ENCODE data around the gene PRR20G. TPM values are rescaled to one million over a fixed set of nuclear protein-coding genes. Genes with fewer than 3 reads are reported as not detected.

Gene PRR20G
- total RNA-seq, 2 donors from 2014 or later, result 5.1 TPM; not detected in 1

DNA sequence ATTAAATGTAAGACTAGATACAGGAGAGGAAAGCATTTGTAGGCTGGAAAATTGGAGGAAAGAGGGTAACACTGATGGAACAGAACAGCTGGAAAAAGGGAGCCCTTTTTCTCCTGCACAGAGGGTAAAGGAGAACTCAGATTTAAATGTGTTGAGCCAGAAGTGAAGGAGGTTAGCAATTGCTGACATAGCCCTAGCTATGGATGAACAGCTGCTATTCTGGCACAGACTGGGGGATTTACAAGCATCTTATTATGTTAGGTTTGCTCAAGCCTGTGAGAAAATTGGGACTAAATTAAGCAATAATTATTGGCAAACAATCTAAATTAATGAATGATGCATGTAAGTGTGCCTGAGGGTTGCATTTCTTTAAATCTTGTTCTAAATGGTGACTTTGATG is 40.6 kb upstream of the PRR20G start:
- Histone ChIP-seq H3K27ac (no peak overlapping the region), H3K36me3 (no peaks in the 10 kb centered on the region), H3K4me3 (no peak overlapping the region), H3K27me3 (replicated peaks; ENCODE audit: insufficient read depth) (no peaks in the 10 kb centered on the region), H3K9me3 (no peaks in the 10 kb centered on the region), H3K4me1 (replicated peaks) (no peaks in the 10 kb centered on the region)
- DNase-seq (ENCODE audit: low spot score), result no peak
- no peak for TF ChIP-seq POLR2A (IDR thresholded peaks at IDR 0.05)
- no peak for TF ChIP-seq POLR2AphosphoS5 (IDR thresholded peaks at IDR 0.05)
- TF ChIP-seq, protein P1, sequence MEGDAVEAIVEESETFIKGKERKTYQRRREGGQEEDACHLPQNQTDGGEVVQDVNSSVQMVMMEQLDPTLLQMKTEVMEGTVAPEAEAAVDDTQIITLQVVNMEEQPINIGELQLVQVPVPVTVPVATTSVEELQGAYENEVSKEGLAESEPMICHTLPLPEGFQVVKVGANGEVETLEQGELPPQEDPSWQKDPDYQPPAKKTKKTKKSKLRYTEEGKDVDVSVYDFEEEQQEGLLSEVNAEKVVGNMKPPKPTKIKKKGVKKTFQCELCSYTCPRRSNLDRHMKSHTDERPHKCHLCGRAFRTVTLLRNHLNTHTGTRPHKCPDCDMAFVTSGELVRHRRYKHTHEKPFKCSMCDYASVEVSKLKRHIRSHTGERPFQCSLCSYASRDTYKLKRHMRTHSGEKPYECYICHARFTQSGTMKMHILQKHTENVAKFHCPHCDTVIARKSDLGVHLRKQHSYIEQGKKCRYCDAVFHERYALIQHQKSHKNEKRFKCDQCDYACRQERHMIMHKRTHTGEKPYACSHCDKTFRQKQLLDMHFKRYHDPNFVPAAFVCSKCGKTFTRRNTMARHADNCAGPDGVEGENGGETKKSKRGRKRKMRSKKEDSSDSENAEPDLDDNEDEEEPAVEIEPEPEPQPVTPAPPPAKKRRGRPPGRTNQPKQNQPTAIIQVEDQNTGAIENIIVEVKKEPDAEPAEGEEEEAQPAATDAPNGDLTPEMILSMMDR (IDR thresholded peaks at IDR 0.05), result no peak
- intact Hi-C loops (cut with DNase I), result no loop called here

DNA sequence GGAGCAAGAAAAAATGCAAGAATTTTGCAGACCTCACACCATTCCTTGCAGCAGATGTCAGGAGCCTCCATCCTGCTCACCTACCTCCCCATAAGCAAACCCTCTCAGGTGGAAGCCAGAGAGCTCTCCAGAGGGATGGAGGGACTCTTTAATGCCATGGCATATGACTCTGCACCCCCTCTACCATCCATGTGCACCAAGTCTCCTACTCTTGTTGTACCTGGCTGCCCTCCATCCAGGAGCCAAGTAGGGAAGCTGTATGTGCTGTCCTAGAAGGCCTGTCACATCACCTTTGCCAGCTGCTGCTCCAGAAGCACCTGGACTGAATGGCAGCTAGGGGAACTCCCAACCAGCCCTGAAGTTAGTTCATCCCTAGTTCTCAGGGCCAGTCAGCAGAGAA is 38.5 kb upstream of the PRR20G start:
- Histone ChIP-seq H3K36me3 (no peaks in the 10 kb centered on the region), H3K4me3 (no peak overlapping the region), H3K27ac (no peak overlapping the region), H3K4me1 (replicated peaks) (no peaks in the 10 kb centered on the region), H3K9me3 (no peaks in the 10 kb centered on the region), H3K27me3 (replicated peaks; ENCODE audit: insufficient read depth) (no peaks in the 10 kb centered on the region)
- no peak for DNase-seq (ENCODE audit: low spot score)
- intact Hi-C loops (cut with DNase I), result no loop called here
- TF ChIP-seq POLR2A (IDR thresholded peaks at IDR 0.05) (no peak), POLR2AphosphoS5 (IDR thresholded peaks at IDR 0.05) (no peak)
- TF ChIP-seq, protein P1 (IDR thresholded peaks at IDR 0.05), result no peak

DNA sequence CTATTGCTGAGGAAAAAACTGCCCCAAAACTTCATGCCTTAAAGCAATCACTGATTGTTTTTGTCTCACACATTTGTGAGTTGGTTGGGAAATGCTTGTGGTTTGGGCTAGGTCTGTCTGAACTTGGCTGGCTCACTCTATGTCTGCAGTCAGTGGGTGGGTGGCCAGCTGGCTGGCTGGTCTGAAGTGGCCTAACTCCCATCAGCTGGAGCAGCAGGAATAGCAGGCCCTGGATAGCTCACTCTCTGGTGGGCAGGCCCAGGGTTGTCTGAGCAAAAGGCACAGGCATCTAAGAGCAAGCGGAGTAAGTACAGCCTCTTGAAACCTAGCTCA is 37.7 kb upstream of the PRR20G start:
- TF ChIP-seq, protein P1 (IDR thresholded peaks at IDR 0.05), result no peak
- no peak for TF ChIP-seq POLR2A (IDR thresholded peaks at IDR 0.05)
- TF ChIP-seq POLR2AphosphoS5 (IDR thresholded peaks at IDR 0.05), result no peak
- no peak for DNase-seq (ENCODE audit: low spot score)
- no peaks in the 10 kb centered on the region for H3K4me1 ChIP-seq (replicated peaks)
- H3K9me3 ChIP-seq, result no peaks in the 10 kb centered on the region
- H3K36me3 ChIP-seq, result no peaks in the 10 kb centered on the region
- no peak overlapping the region for H3K4me3 ChIP-seq
- no peaks in the 10 kb centered on the region for H3K27me3 ChIP-seq (replicated peaks; ENCODE audit: insufficient read depth)
- no peak overlapping the region for H3K27ac ChIP-seq
- WGBS, result 100% methylated on average over 1 of the region's 1 CpG
- intact Hi-C loops (cut with DNase I), result no loop called here

DNA sequence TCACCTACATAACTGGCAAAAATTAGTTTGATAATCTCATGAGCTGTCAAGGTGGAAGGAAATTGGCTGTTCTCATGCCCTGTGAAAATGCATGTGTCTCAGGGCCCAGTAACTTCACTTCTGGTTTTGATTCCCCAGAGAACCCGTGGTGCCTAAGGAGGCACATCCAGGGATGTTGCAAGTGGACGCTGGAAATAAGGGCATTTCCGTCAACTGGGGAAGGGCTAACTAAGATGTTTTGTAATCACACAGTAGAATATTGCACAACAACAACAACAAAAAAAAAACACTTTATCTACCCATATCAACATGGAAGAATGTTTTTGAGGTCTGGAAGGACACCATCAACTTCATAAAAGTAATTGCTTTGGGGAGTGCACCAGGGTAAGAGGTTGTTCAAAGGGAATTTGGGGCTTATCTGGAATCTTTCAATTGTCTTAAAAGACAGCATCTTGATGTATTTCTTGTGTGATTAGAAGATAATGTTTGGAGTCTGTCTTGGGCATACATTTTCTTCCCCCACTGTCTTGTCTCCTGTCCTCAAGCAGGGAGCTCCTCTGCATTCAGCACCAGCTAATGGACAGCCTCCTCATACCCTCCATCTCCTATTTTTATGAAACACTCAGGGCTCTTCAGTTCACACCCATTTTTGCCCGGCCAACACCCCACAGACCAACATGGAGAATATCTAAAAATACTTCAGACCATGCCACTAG is 37.2 kb upstream of the PRR20G start:
- intact Hi-C loops (cut with DNase I), result no loop called here
- Histone ChIP-seq H3K4me1 (replicated peaks) (no peaks in the 10 kb centered on the region), H3K27me3 (replicated peaks; ENCODE audit: insufficient read depth) (no peaks in the 10 kb centered on the region), H3K27ac (no peak overlapping the region), H3K36me3 (no peaks in the 10 kb centered on the region), H3K9me3 (no peaks in the 10 kb centered on the region), H3K4me3 (no peak overlapping the region)
- WGBS, result 79% methylated on average over 4 of the region's 4 CpGs
- TF ChIP-seq, protein P1 (IDR thresholded peaks at IDR 0.05), result no peak
- TF ChIP-seq POLR2A (IDR thresholded peaks at IDR 0.05), result no peak
- no peak for TF ChIP-seq POLR2AphosphoS5 (IDR thresholded peaks at IDR 0.05)
- no peak for DNase-seq (ENCODE audit: low spot score)

GRCh38 chr3:127324076-127324475 is 36.2 kb upstream of the PRR20G start:
- TF ChIP-seq POLR2A (IDR thresholded peaks at IDR 0.05) (no peak), POLR2AphosphoS5 (IDR thresholded peaks at IDR 0.05) (no peak)
- TF ChIP-seq, protein P1 (IDR thresholded peaks at IDR 0.05), result no peak
- DNase-seq (ENCODE audit: low spot score), result no peak
- H3K27me3 ChIP-seq (replicated peaks; ENCODE audit: insufficient read depth), result no peaks in the 10 kb centered on the region
- H3K4me1 ChIP-seq (replicated peaks), result no peaks in the 10 kb centered on the region
- no peak overlapping the region for H3K4me3 ChIP-seq
- intact Hi-C loops (cut with DNase I), result no loop called here
- 63% methylated on average over 3 of the region's 3 CpGs for WGBS
- no peak overlapping the region for H3K27ac ChIP-seq
- H3K9me3 ChIP-seq, result no peaks in the 10 kb centered on the region
- no peaks in the 10 kb centered on the region for H3K36me3 ChIP-seq
